ENCODE results near the gene CARD9.

CARD9 gene

GRCh38 chr9:136401173-136401922, 27.9 kb upstream of the CARD9 start:
- DNase-seq = no peak

GRCh38 chr9:136400038-136400834, 26.8 kb upstream of the CARD9 start, which contains the start of gene SNAPC4:
TSS of gene SNAPC4 (minus strand) at chr9:136400170. CDS start at chr9:136398428, 1,742 bp downstream.
- DNase-seq = peak; percentile 92

GRCh38 chr9:136399176-136400037, 25.9 kb upstream of the CARD9 start:
- peak; percentile 69 for DNase-seq

GRCh38 chr9:136398286-136398685, 24.8 kb upstream of the CARD9 start:
- DNase-seq = no peak

GRCh38 chr9:136397643-136398042, 24.2 kb upstream of the CARD9 start:
- DNase-seq = no peak

GRCh38 chr9:136396219-136396515, 22.7 kb upstream of the CARD9 start:
- no peak for DNase-seq

- no peak for DNase-seq
Measured at GRCh38 chr9:136395345-136396218, 22.1 kb upstream of the CARD9 start.

GRCh38 chr9:136395020-136395340, 21.5 kb upstream of the CARD9 start:
- no peak for DNase-seq

GRCh38 chr9:136394312-136395019, 21.0 kb upstream of the CARD9 start:
- no peak for DNase-seq

GRCh38 chr9:136393531-136393930, 20.1 kb upstream of the CARD9 start:
- no peak for DNase-seq

- no peak for DNase-seq
Measured at GRCh38 chr9:136392538-136393449, 19.3 kb upstream of the CARD9 start.

- DNase-seq = no peak
Measured at GRCh38 chr9:136391737-136392537, 18.5 kb upstream of the CARD9 start.

GRCh38 chr9:136389396-136389795, 15.9 kb upstream of the CARD9 start:
- no peak for DNase-seq

GRCh38 chr9:136387217-136387616, 13.7 kb upstream of the CARD9 start:
- no peak for DNase-seq

GRCh38 chr9:136386018-136386417, 12.5 kb upstream of the CARD9 start:
- DNase-seq = no peak

- no peak for DNase-seq
Measured at GRCh38 chr9:136385015-136385414, 11.5 kb upstream of the CARD9 start.

GRCh38 chr9:136383436-136383835, 10.0 kb upstream of the CARD9 start:
- DNase-seq = no peak

- DNase-seq = no peak
Measured at GRCh38 chr9:136381966-136382513, 8.6 kb upstream of the CARD9 start.

- DNase-seq = no peak
Measured at GRCh38 chr9:136381311-136381710, 7.8 kb upstream of the CARD9 start.

GRCh38 chr9:136380381-136380780, 6.9 kb upstream of the CARD9 start:
- no peak for DNase-seq
